Measurements from ENCODE around the gene SPAG8. TPM values are rescaled to one million over a fixed set of nuclear protein-coding genes. Genes with fewer than 3 reads are reported as not detected.

The SPAG8 gene, protein sequence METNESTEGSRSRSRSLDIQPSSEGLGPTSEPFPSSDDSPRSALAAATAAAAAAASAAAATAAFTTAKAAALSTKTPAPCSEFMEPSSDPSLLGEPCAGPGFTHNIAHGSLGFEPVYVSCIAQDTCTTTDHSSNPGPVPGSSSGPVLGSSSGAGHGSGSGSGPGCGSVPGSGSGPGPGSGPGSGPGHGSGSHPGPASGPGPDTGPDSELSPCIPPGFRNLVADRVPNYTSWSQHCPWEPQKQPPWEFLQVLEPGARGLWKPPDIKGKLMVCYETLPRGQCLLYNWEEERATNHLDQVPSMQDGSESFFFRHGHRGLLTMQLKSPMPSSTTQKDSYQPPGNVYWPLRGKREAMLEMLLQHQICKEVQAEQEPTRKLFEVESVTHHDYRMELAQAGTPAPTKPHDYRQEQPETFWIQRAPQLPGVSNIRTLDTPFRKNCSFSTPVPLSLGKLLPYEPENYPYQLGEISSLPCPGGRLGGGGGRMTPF
- total RNA-seq (2013; cell fraction: nucleolus; rRNA removed) = 6.6 and 6.7 TPM in 2 replicates
- total RNA-seq (2014; rRNA removed) (1.1 and 1.3 TPM in 2 replicates), total RNA-seq (2014; rRNA removed; fragmentation: Illumina TruSeq; extraction: Trizol) (0.28 and 0.72 TPM in 2 replicates), total RNA-seq (2021) (0.72 and 0.98 TPM in 2 replicates), polyA plus RNA-seq (2011; rRNA removed) (0.86 and 0.95 TPM in 2 replicates), polyA plus RNA-seq (2014; fragmentation: Illumina TruSeq; extraction: Trizol) (0.47 and 1.4 TPM in 2 replicates), polyA plus RNA-seq (2014; fragmentation: Nextera tagmentation; extraction: Ambion mirVana) (under 1 TPM; 0.40 to 0.55 TPM), polyA plus RNA-seq (2014; rRNA removed) (0.65 and 1.2 TPM in 2 replicates), polyA plus RNA-seq (2016; fragmentation: Nextera tagmentation; extraction: Ambion mirVana) (under 1 TPM; 0.77 to 0.91 TPM), polyA minus RNA-seq (2011; rRNA and poly(A)+ RNA removed) (0.66 and 0.67 TPM in 2 replicates), Bru-seq, nascent RNA (percentile 48 among the genes with signal in this experiment), BruChase-seq, experiment 1, labeled RNA remaining after a 6-hour chase (percentile 32 among the genes with signal in this experiment), BruChase-seq, experiment 2, labeled RNA remaining after a 2-hour chase (percentile 32 among the genes with signal in this experiment)
- polyA plus RNA-seq (2011; ENCODE audit: low read depth) = 1.1 TPM
- 0.25 and 0.42 TPM in 2 replicates for polyA plus RNA-seq (2011; cell fraction: cytosol; rRNA removed)
- polyA plus RNA-seq (2011; cell fraction: nucleus; rRNA removed) = 4.1 and 5.9 TPM in 2 replicates
- 0.73 and 1.2 TPM in 2 replicates for polyA plus RNA-seq (2012)
- polyA minus RNA-seq (2011; cell fraction: cytosol; rRNA and poly(A)+ RNA removed) = not detected in 2 replicates
- polyA minus RNA-seq (2011; cell fraction: nucleus; rRNA and poly(A)+ RNA removed) = 1.7 TPM in 2 replicates
- long read RNA-seq, experiment 1 = 0 reads
- long read RNA-seq, experiment 2 = 0 reads

DNA sequence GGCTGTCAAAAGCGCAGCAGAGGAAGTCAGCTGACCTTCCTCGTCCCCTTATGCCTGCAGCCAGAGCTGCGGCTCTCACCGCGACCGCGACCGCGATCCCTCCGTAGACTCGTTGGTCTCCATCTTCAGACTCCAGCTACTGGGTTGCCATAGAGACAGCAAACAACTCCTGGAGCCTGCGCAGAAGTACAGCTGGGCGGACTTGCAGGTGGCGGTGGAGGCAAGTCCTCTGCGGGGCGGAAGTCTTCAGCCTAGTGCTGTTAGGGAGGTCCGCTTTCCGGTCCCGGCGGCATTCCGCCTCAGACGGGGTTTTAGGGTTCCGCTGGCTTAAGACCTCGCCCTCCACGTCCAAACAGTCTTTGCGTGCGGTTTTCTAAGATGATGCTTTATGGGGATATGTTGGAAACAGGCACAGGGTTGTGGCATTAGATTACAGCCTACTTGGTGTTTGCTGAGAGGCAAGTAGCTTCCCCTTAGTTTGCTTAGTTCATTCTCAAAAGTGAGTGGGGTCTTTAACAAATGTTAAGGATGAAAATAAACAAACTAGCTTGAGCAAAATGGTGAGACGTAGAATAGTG lies at the start of gene SPAG8:
TSS of gene SPAG8 (minus strand) at position 238 of the 578 bp plus-strand sequence. CDS start at position 123, 115 bp downstream.
- no peaks in the 10 kb centered on the region for H3K9me3 ChIP-seq (replicated peaks; ENCODE audit: control insufficient read depth, insufficient read depth, low read length)
- peak within 1 kb of the TSS; percentile 98 for H3K4me2 ChIP-seq (ENCODE audit: control insufficient read depth, insufficient read depth)
- no TSS peak for BruUV-seq (replicated peaks)
- H3K27ac ChIP-seq (ENCODE audit: control insufficient read depth, insufficient read depth) = peak within 1 kb of the TSS; percentile 79
- ChIA-PET CTCF (interaction anchor here (0.7 to 4.8 kb wide), 22 partner anchors 11 to 378 kb away, joined by 3 to 51 read pairs (median 4); partner anchors contain the start of genes CLTA, CREB3, FAM221B and TLN1), SMC1A (ENCODE audit: uncharacterized antibody, unreplicated experiment) (interaction anchor here (0.6 to 3.9 kb wide), 18 partner anchors 15 to 212 kb away, joined by 3 to 26 read pairs (median 4); partner anchors contain the start of genes CREB3, FAM221B, GBA2 and RGP1), RAD21 (ENCODE audit: unreplicated experiment) (interaction anchor here (0.5 to 1.9 kb wide), 17 partner anchors 9 to 345 kb away, joined by 3 to 10 read pairs (median 4); partner anchors contain the start of genes CCDC107, CREB3, FAM221B and RMRP), POLR2A (interaction anchor here (1.1 to 2.5 kb wide), 9 partner anchors 11 to 164 kb away, joined by 3 to 12 read pairs (median 4); partner anchors contain the start of genes CREB3, GBA2, RGP1 and TLN1)
- no peaks in the 10 kb centered on the region; a peak in 1 of 4 replicates for H3K27me3 ChIP-seq (replicated peaks in 1 of 2; ENCODE audit: control insufficient read depth in 2 of 2, insufficient read depth in 2 of 2, low read length in 1 of 2)
- no peaks in the 10 kb centered on the region for H4K20me1 ChIP-seq (ENCODE audit: control insufficient read depth, insufficient read depth)
- H3K36me3 ChIP-seq (ENCODE audit: control insufficient read depth in 2 of 2, insufficient read depth in 2 of 2, low read length in 1 of 2) = peaks cover 5 to 13% of the 10 kb centered on the region in 2 experiments
- peaks cover 3% of the 10 kb centered on the region for H3K79me2 ChIP-seq (ENCODE audit: control insufficient read depth, insufficient read depth, low read length)
- 1% methylated on average over 28 of the region's 28 CpGs for WGBS (ENCODE audit: insufficient coverage, insufficient replicate concordance, low lambda C conversion rate, missing lambda C conversion rate)
- peak; percentile 83 for FAIRE-seq
- peaks cover 33% of the 10 kb centered on the region for H3K4me1 ChIP-seq (ENCODE audit: control insufficient read depth, insufficient read depth, low read length)
- intact Hi-C loops (cut with micrococcal nuclease; ENCODE audit: unreplicated experiment) (loop anchor here (10.0 kb wide), 2 partner anchors 207 to 697 kb away; partner anchors contain the start of genes ATOSB and TESK1), in situ Hi-C loops (cut with MboI) (loop anchor here (10.0 kb wide), 1 partner anchor 707 kb away; the partner anchor contains the start of gene STOML2)
- peak; percentile 78 for ATAC-seq
- H2AFZ ChIP-seq (ENCODE audit: control insufficient read depth, low read depth, low read length) = peak within 1 kb of the TSS; percentile 99
- DNase-seq (ENCODE audit: low read depth, low spot score) = peak; percentile 90
- H3K9ac ChIP-seq (ENCODE audit: control insufficient read depth, insufficient read depth, low read length) = peak within 1 kb of the TSS; percentile 71
- H3K4me3 ChIP-seq = peak within 1 kb of the TSS; percentile 49; the same call in 1 of the 2 replicates
- no peak for TF ChIP-seq MYB (IDR thresholded peaks at IDR 0.05; ENCODE audit: borderline replicate concordance, low read depth, low read length)
- TF ChIP-seq NR2C2 (IDR thresholded peaks at IDR 0.05; ENCODE audit: borderline replicate concordance, control insufficient read depth, insufficient read length, low read depth) = no peak
- TF ChIP-seq, protein P1, sequence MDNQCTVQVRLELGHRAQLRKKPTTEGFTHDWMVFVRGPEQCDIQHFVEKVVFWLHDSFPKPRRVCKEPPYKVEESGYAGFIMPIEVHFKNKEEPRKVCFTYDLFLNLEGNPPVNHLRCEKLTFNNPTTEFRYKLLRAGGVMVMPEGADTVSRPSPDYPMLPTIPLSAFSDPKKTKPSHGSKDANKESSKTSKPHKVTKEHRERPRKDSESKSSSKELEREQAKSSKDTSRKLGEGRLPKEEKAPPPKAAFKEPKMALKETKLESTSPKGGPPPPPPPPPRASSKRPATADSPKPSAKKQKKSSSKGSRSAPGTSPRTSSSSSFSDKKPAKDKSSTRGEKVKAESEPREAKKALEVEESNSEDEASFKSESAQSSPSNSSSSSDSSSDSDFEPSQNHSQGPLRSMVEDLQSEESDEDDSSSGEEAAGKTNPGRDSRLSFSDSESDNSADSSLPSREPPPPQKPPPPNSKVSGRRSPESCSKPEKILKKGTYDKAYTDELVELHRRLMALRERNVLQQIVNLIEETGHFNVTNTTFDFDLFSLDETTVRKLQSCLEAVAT (IDR thresholded peaks at IDR 0.05) = peak; percentile 84
- TF ChIP-seq, protein P2, sequence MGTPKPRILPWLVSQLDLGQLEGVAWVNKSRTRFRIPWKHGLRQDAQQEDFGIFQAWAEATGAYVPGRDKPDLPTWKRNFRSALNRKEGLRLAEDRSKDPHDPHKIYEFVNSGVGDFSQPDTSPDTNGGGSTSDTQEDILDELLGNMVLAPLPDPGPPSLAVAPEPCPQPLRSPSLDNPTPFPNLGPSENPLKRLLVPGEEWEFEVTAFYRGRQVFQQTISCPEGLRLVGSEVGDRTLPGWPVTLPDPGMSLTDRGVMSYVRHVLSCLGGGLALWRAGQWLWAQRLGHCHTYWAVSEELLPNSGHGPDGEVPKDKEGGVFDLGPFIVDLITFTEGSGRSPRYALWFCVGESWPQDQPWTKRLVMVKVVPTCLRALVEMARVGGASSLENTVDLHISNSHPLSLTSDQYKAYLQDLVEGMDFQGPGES (IDR thresholded peaks at IDR 0.05) = peak; percentile 30; the same call in 1 of the 2 replicates
- peak; percentile 90 for TF ChIP-seq SIN3A (IDR thresholded peaks at IDR 0.05; ENCODE audit: low read depth, low read length)
- TF ChIP-seq MTA3 (IDR thresholded peaks at IDR 0.05; ENCODE audit: borderline replicate concordance, low read length) = peak; percentile 48; the same call in 1 of the 2 replicates
- TF ChIP-seq BMI1 (IDR thresholded peaks at IDR 0.05; ENCODE audit: borderline replicate concordance) = peak; percentile 95
- TF ChIP-seq NFYB (IDR thresholded peaks at IDR 0.05; ENCODE audit: insufficient read depth, low read depth, low read length) = 0 out of 2 replicates have a peak, but pooled peaks have one; percentile 36
- TF ChIP-seq, protein P3, sequence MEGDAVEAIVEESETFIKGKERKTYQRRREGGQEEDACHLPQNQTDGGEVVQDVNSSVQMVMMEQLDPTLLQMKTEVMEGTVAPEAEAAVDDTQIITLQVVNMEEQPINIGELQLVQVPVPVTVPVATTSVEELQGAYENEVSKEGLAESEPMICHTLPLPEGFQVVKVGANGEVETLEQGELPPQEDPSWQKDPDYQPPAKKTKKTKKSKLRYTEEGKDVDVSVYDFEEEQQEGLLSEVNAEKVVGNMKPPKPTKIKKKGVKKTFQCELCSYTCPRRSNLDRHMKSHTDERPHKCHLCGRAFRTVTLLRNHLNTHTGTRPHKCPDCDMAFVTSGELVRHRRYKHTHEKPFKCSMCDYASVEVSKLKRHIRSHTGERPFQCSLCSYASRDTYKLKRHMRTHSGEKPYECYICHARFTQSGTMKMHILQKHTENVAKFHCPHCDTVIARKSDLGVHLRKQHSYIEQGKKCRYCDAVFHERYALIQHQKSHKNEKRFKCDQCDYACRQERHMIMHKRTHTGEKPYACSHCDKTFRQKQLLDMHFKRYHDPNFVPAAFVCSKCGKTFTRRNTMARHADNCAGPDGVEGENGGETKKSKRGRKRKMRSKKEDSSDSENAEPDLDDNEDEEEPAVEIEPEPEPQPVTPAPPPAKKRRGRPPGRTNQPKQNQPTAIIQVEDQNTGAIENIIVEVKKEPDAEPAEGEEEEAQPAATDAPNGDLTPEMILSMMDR (IDR thresholded peaks at IDR 0.05 in 2 of 3, conservative IDR thresholded peaks at IDR 0.05 in 1 of 3; ENCODE audit: control insufficient read depth in 2 of 3, extremely low read depth in 1 of 3, insufficient read depth in 1 of 3, low read depth in 3 of 3, low read length in 3 of 3) = no peak
- 0 out of 2 replicates have a peak, but pooled peaks have one; percentile 13 for TF ChIP-seq SREBF1 (IDR thresholded peaks at IDR 0.05; ENCODE audit: low read length)
- peak in 1 of 2 experiments; percentile 69; a peak in 3 of 4 replicates for TF ChIP-seq EP300 (IDR thresholded peaks at IDR 0.05; ENCODE audit: borderline replicate concordance in 1 of 2, control insufficient read depth in 1 of 2, low read depth in 2 of 2, low read length in 2 of 2)

Data from GM12878 (cell line).